ENCODE results near the gene RNLS. TPM values are rescaled to one million over a fixed set of nuclear protein-coding genes. Genes with fewer than 3 reads are reported as not detected.

RNLS gene
- total RNA-seq, 2 experiments from 2014 or later: not detected

DNA sequence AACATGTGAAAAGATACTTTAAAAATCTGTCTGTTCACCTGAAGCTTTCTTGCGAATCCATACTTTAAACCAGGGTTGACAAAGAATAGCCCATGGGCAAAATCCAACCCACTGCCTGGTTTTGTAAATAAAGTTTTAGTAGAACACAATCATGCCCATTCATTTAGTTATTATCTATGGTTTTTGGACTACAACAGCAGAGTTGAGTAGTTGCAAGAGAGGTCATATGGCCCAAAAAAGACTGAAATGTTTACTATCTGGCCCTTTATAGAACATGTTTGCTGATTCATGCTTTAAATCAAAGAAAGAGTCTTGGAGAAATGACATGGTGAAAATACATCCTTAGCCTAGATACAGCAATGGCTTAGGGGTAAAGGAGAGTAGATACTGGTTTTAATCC is 356.2 kb downstream of the RNLS start:
- no peaks in the 10 kb centered on the region for H3K9me2 ChIP-seq (ENCODE audit: insufficient read depth, low read length)
- no peak overlapping the region for H3K4me3 ChIP-seq (ENCODE audit: low read depth, low read length, poor library complexity, severe bottlenecking)
- H3K4me1 ChIP-seq (ENCODE audit: insufficient read depth, low read length, poor library complexity, severe bottlenecking): no peaks in the 10 kb centered on the region
- no peak for DNase-seq (ENCODE audit: low spot score)
- POLR2A ChIA-PET: interaction anchor here (0.6 to 1.0 kb wide), 3 partner anchors 14 to 494 kb away, joined by 3 to 6 read pairs (median 6); no protein-coding TSS in a partner anchor
- H3K79me2 ChIP-seq (ENCODE audit: insufficient read depth, low read depth, low read length): no peaks in the 10 kb centered on the region
- intact Hi-C loops (cut with micrococcal nuclease; ENCODE audit: unreplicated experiment): no loop called here
- H3K9me3 ChIP-seq (ENCODE audit: low read length): no peaks in the 10 kb centered on the region
- no peak overlapping the region for H3K27ac ChIP-seq (ENCODE audit: low read depth, low read length, poor library complexity, severe bottlenecking)
- H2AFZ ChIP-seq (ENCODE audit: low read length): no peak overlapping the region
- no peaks in the 10 kb centered on the region for H4K20me1 ChIP-seq (ENCODE audit: insufficient read depth, low read length)
- CTCF ChIA-PET (ENCODE audit: unreplicated experiment): no interaction called here
- BruUV-seq (replicated peaks): no TSS peak
- H3K4me2 ChIP-seq (ENCODE audit: low read length): no peak overlapping the region
- H3K36me3 ChIP-seq (ENCODE audit: insufficient read depth, low read length): no peaks in the 10 kb centered on the region
- no peak for TF ChIP-seq EZH2phosphoT487 (IDR thresholded peaks at IDR 0.05; ENCODE audit: borderline replicate concordance, low read depth, low read length)
- TF ChIP-seq CTCF (conservative IDR thresholded peaks at IDR 0.05; ENCODE audit: low read length): no peak

- H3K4me1 ChIP-seq (ENCODE audit: insufficient read depth, low read length, poor library complexity, severe bottlenecking): no peaks in the 10 kb centered on the region
- no peak overlapping the region for H3K27ac ChIP-seq (ENCODE audit: low read depth, low read length, poor library complexity, severe bottlenecking)
- CTCF ChIA-PET (ENCODE audit: unreplicated experiment): no interaction called here
- H3K4me3 ChIP-seq (ENCODE audit: low read depth, low read length, poor library complexity, severe bottlenecking): no peak overlapping the region
- no peaks in the 10 kb centered on the region for H4K20me1 ChIP-seq (ENCODE audit: insufficient read depth, low read length)
- no TSS peak for BruUV-seq (replicated peaks)
- intact Hi-C loops (cut with micrococcal nuclease; ENCODE audit: unreplicated experiment): no loop called here
- no peak for TF ChIP-seq EZH2phosphoT487 (IDR thresholded peaks at IDR 0.05; ENCODE audit: borderline replicate concordance, low read depth, low read length)
- no peak for TF ChIP-seq CTCF (conservative IDR thresholded peaks at IDR 0.05; ENCODE audit: low read length)
- H3K9me3 ChIP-seq (ENCODE audit: low read length): no peaks in the 10 kb centered on the region
- no peak overlapping the region for H2AFZ ChIP-seq (ENCODE audit: low read length)
- no peaks in the 10 kb centered on the region for H3K36me3 ChIP-seq (ENCODE audit: insufficient read depth, low read length)
- H3K79me2 ChIP-seq (ENCODE audit: insufficient read depth, low read depth, low read length): no peaks in the 10 kb centered on the region
- no peak overlapping the region for H3K4me2 ChIP-seq (ENCODE audit: low read length)
- no peak for DNase-seq (ENCODE audit: low spot score)
- POLR2A ChIA-PET: interaction anchor here (0.5 to 1.2 kb wide), 5 partner anchors 10 to 454 kb away, joined by 3 read pairs; no protein-coding TSS in a partner anchor
- no peaks in the 10 kb centered on the region for H3K9me2 ChIP-seq (ENCODE audit: insufficient read depth, low read length)
Observed at GRCh38 chr10:88226071-88226659, 357.0 kb downstream of the RNLS start.

Small RNAs within 50 kb of the gene (small RNA-seq; reads per million reads assigned to genes)
- gene AL353149.1 (not detected), gene RF00019 (not detected)

Other genes starting within 250 kb of the RNLS start
- gene LIPJ, start 3.4 kb upstream of the RNLS start, total RNA-seq (2014; rRNA removed; shearing (Covaris generic)): 0.05 and 0.06 TPM in 2 replicates
- not detected in 2 replicates for gene LIPJ, start 3.4 kb upstream of the RNLS start, total RNA-seq (2022)
- gene LIPF, start 81.1 kb upstream of the RNLS start, total RNA-seq (2014; rRNA removed; shearing (Covaris generic)): not detected in 2 replicates
- not detected in 2 replicates for gene LIPF, start 81.1 kb upstream of the RNLS start, total RNA-seq (2022)
- gene LIPK, start 122.9 kb upstream of the RNLS start, total RNA-seq (2014; rRNA removed; shearing (Covaris generic)): not detected in 2 replicates
- gene LIPK, start 122.9 kb upstream of the RNLS start, total RNA-seq (2022): not detected in 2 replicates
- not detected in 2 replicates for gene LIPN, start 176.7 kb upstream of the RNLS start, total RNA-seq (2014; rRNA removed; shearing (Covaris generic))
- gene LIPN, start 176.7 kb upstream of the RNLS start, total RNA-seq (2022): not detected in 2 replicates
- not detected in 2 replicates for gene LIPM, start 219.4 kb upstream of the RNLS start, total RNA-seq (2014; rRNA removed; shearing (Covaris generic))
- not detected in 2 replicates for gene LIPM, start 219.4 kb upstream of the RNLS start, total RNA-seq (2022)

Measured in OCI-LY7 (cell line).